Left lobe of liver (tissue), 2 donors: ENCODE data around the gene THBD. TPM values are rescaled to one million over a fixed set of nuclear protein-coding genes. Genes with fewer than 3 reads are reported as not detected.
"Not testable (repeated sequence)": the region's sequence is repeated elsewhere in the genome, so short reads cannot be mapped to it uniquely, and the experiment has no call there.

Source experiments
- ATAC-seq: fragments of 200-7000 bp; cut with Tn5 transposase; one replicate; pipeline ENCODE4 v1.9.1; 2020; ENCODE audit warnings: mild to moderate bottlenecking, moderate library complexity
- DNase-seq: peaks from one replicate; pipeline ENCODE4 v3.0.0-alpha.2; 2020; ENCODE audit warnings: low spot score
- total RNA-seq: library from RNA; stranded (reverse); gene quantifications from one replicate; pipeline ENCODE4 v1.2.1, GENCODE V29; 2021
- donor health status: DM: no; HTN: no; CAD: no; lungs with moderate emphysema.
- donor health status: DM: no; HTN: yes; CAD: no.

Gene THBD
- total RNA-seq, 1 donor from 2014 or later, result 2.2 TPM

- DNase-seq (peak; percentile 10), ATAC-seq (no peak)
These were observed 10.2 kb downstream of the THBD start for GRCh38 chr20:23039136-23039875.

- ATAC-seq, result no peak
- no peak for DNase-seq
These were observed 12.4 kb downstream of the THBD start for GRCh38 chr20:23037017-23037481.

GRCh38 chr20:23036371-23036770 is 13.1 kb downstream of the THBD start:
- ATAC-seq (no peak), DNase-seq (no peak)

GRCh38 chr20:23035731-23036130 is 13.7 kb downstream of the THBD start:
- DNase-seq, result no peak
- no peak for ATAC-seq

- ATAC-seq (no peak), DNase-seq (no peak)
These were observed 14.5 kb downstream of the THBD start, which contains the start of gene SSTR4 for GRCh38 chr20:23034721-23035671. Gene SSTR4 (plus strand): TSS chr20:23035312. CDS start chr20:23035484, 172 bp downstream.

GRCh38 chr20:23033918-23034317 is 15.6 kb downstream of the THBD start:
- no peak for ATAC-seq
- DNase-seq, result no peak

- DNase-seq, result no peak
- ATAC-seq, result no peak
These were observed 16.8 kb downstream of the THBD start for GRCh38 chr20:23032750-23033078.

- no peak for DNase-seq
- no peak for ATAC-seq
These were observed 17.3 kb downstream of the THBD start for GRCh38 chr20:23032056-23032749.

- no peak for DNase-seq
- no peak for ATAC-seq
These were observed 18.1 kb downstream of the THBD start for GRCh38 chr20:23031346-23031745.

GRCh38 chr20:23029324-23029723 is 20.1 kb downstream of the THBD start:
- DNase-seq, result no peak
- ATAC-seq, result peak; percentile 37

- DNase-seq (no peak), ATAC-seq (no peak)
These were observed 21.1 kb downstream of the THBD start for GRCh38 chr20:23028392-23028791.

- DNase-seq (no peak), ATAC-seq (peak; percentile 18)
These were observed 21.8 kb downstream of the THBD start for GRCh38 chr20:23027721-23028120.

- ATAC-seq, DNase-seq: not testable (repeated sequence)
These were observed 24.0 kb downstream of the THBD start for GRCh38 chr20:23025503-23025902.

GRCh38 chr20:23024701-23025100 is 24.8 kb downstream of the THBD start:
- ATAC-seq, result no peak
- no peak for DNase-seq

GRCh38 chr20:23023621-23024177 is 25.8 kb downstream of the THBD start:
- DNase-seq (no peak), ATAC-seq (no peak)

GRCh38 chr20:23022849-23023248 is 26.6 kb downstream of the THBD start:
- no peak for ATAC-seq
- no peak for DNase-seq

- DNase-seq, result no peak
- ATAC-seq, result no peak
These were observed 27.5 kb downstream of the THBD start for GRCh38 chr20:23021951-23022350.

GRCh38 chr20:23021541-23021940 is 27.9 kb downstream of the THBD start:
- no peak for DNase-seq
- ATAC-seq, result no peak

GRCh38 chr20:23020230-23021018 is 29.0 kb downstream of the THBD start:
- DNase-seq (no peak), ATAC-seq (no peak)

GRCh38 chr20:23019403-23019802 is 30.1 kb downstream of the THBD start:
- DNase-seq (no peak), ATAC-seq (no peak)
